Measurements from ENCODE around the gene DTWD1.
"Not testable (repeated sequence)": the region's sequence is repeated elsewhere in the genome, so short reads cannot be mapped to it uniquely, and the experiment has no call there.

Gene DTWD1

GRCh38 chr15:49664716-49665115, 43.9 kb downstream of the DTWD1 start:
- in situ Hi-C loops (cut with MboI; ENCODE audit: low sequenced_read_pairs, unreplicated experiment) = no loop called here
- DNase-seq (ENCODE audit: low spot score) = no peak
- no peak for TF ChIP-seq CTCF (IDR thresholded peaks at IDR 0.05; ENCODE audit: borderline replicate concordance, control extremely low read depth, extremely low read depth, insufficient read depth, missing control alignments)

GRCh38 chr15:49666486-49666885, 45.6 kb downstream of the DTWD1 start:
- DNase-seq (ENCODE audit: low spot score); in situ Hi-C loops (cut with MboI; ENCODE audit: low sequenced_read_pairs, unreplicated experiment): not testable (repeated sequence)

GRCh38 chr15:49669288-49669687, 48.4 kb downstream of the DTWD1 start:
- no peak for TF ChIP-seq CTCF (IDR thresholded peaks at IDR 0.05; ENCODE audit: borderline replicate concordance, control extremely low read depth, extremely low read depth, insufficient read depth, missing control alignments)
- in situ Hi-C loops (cut with MboI; ENCODE audit: low sequenced_read_pairs, unreplicated experiment) = no loop called here
- DNase-seq (ENCODE audit: low spot score) = no peak

- in situ Hi-C loops (cut with MboI; ENCODE audit: low sequenced_read_pairs, unreplicated experiment) = no loop called here
- no peak for DNase-seq (ENCODE audit: low spot score)
- TF ChIP-seq CTCF (IDR thresholded peaks at IDR 0.05; ENCODE audit: borderline replicate concordance, control extremely low read depth, extremely low read depth, insufficient read depth, missing control alignments) = no peak
Measured at GRCh38 chr15:49673861-49674260, 53.0 kb downstream of the DTWD1 start.

GRCh38 chr15:49674370-49674769, 53.5 kb downstream of the DTWD1 start:
- TF ChIP-seq CTCF (IDR thresholded peaks at IDR 0.05; ENCODE audit: borderline replicate concordance, control extremely low read depth, extremely low read depth, insufficient read depth, missing control alignments) = no peak
- DNase-seq (ENCODE audit: low spot score) = no peak
- in situ Hi-C loops (cut with MboI; ENCODE audit: low sequenced_read_pairs, unreplicated experiment) = no loop called here

- DNase-seq (ENCODE audit: low spot score) = no peak
- TF ChIP-seq CTCF (IDR thresholded peaks at IDR 0.05; ENCODE audit: borderline replicate concordance, control extremely low read depth, extremely low read depth, insufficient read depth, missing control alignments) = no peak
- in situ Hi-C loops (cut with MboI; ENCODE audit: low sequenced_read_pairs, unreplicated experiment) = no loop called here
Measured at GRCh38 chr15:49675041-49675440, 54.2 kb downstream of the DTWD1 start.

GRCh38 chr15:49678655-49679054, 57.8 kb downstream of the DTWD1 start:
- in situ Hi-C loops (cut with MboI; ENCODE audit: low sequenced_read_pairs, unreplicated experiment) = no loop called here
- TF ChIP-seq CTCF (IDR thresholded peaks at IDR 0.05; ENCODE audit: borderline replicate concordance, control extremely low read depth, extremely low read depth, insufficient read depth, missing control alignments) = no peak
- DNase-seq (ENCODE audit: low spot score) = no peak

Measured in GM13976 (cell line).